GM18951 (cell line): Measurements from ENCODE around the gene KRTAP5-6.

Experiments
- POLR2A ChIP-seq: IDR thresholded peaks from 4 replicates; pipeline ENCODE4 v1.6.1; 2011; ENCODE audit warnings: mild to moderate bottlenecking; ENCODE audit not compliant: insufficient read length, insufficient read depth; ENCODE audit errors: extremely low read depth
- in situ Hi-C: fragments of 300-500 bp; cut with MboI; formaldehyde crosslinking; loops from one replicate; pipeline ENCODE4 v1.12.0; 2022; ENCODE audit warnings: low sequenced_read_pairs, mixed read lengths, inconsistent platforms; ENCODE audit not compliant: unreplicated experiment

KRTAP5-6 gene

DNA sequence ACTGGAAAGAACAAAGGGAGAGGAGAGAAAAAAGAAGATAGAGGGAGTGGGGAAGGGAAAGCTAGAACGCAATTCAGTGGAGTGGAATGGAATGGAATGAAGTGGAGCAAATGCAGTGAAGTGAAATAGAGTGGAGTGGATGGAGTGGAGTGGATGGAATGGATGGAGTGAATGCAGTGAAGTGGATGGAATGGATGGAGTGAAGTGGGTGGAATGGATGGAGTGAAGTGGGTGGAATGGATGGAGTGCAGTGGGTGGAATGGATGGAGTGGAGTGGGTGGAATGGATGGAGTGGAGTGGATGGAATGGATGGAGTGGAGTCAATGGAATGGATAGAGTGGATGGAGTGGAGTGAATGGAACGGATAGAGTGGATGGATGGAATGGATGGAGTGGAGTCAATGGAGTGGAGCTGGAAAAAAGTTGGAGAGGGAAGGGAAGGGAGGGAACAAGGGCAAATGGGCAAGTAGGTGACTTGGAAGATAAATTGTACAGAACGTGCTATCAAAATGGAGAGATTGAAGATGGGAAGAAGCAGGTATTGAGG, 39.5 kb downstream of the KRTAP5-6 start:
- in situ Hi-C loops = no loop called here
- no peak for TF ChIP-seq POLR2A

DNA sequence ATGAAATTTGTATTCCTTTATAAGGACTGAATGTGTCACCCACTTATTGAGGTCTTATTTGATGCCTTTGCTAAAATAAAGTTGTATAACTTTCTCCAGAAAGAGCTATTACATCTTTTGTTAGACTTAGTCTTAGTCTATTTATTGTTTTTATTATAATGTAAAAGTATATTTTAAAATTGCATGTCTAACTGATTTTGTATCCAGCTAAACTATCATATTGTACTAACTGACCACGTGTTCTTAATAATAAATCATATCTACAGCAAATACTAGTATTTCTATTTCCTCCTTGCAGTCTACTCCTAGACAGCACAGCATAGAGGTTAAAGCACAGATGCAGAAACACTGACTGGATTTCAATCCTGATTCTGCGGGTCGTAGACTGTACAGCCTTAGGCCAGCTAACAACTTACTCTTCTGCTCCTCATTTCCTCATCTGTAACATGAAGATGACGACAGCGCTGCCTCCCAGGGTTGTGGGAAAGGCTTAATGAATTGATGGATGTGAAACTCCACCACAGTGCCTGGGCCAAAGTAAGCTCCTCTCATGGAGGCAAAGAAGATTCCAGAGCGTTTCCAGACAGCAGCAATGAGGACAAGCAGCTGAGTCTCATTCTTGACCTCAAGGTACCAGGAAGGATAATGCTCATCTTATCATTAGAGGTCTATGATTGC, 40.2 kb downstream of the KRTAP5-6 start:
- in situ Hi-C loops = no loop called here
- no peak for TF ChIP-seq POLR2A

DNA sequence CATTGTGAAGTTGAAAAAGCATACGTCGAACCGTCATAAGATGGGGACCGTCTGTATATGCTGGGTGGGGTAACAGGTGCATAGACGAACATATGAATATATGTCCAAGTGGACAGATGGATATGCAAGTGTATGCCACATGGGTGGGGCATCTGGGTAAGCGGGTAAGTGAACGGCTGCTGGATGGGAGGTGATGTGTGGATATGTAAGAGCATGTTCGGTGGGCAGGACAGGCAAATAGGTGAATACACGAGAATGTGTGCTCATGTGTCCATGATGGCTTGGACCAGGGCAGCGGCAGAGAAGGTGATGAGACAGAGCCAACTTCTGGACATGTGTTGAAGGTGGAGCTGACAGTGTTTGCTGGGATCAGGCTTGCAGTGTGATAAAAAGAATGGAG, 41.4 kb downstream of the KRTAP5-6 start:
- no peak for TF ChIP-seq POLR2A
- in situ Hi-C loops = no loop called here

DNA sequence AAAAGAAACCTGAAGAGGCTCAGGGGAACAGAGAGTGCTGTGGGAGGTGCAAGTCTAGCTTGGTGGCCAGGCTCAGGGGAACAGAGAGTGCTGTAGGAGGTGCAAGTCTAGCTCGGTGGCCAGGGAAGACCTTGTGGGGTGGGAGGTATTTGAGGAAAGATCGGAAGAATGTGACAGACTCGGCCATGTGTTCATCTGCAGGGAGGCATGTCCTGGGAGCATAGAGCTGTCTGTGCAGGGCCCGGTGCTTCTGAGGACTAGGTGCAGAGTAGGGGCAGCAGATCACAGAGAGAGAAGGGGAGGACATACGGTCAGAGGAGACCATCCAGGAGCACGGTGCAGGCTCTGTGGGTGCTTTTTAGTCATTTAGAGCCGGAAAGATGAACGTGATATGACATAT, 42.6 kb downstream of the KRTAP5-6 start:
- no peak for TF ChIP-seq POLR2A
- in situ Hi-C loops = no loop called here

DNA sequence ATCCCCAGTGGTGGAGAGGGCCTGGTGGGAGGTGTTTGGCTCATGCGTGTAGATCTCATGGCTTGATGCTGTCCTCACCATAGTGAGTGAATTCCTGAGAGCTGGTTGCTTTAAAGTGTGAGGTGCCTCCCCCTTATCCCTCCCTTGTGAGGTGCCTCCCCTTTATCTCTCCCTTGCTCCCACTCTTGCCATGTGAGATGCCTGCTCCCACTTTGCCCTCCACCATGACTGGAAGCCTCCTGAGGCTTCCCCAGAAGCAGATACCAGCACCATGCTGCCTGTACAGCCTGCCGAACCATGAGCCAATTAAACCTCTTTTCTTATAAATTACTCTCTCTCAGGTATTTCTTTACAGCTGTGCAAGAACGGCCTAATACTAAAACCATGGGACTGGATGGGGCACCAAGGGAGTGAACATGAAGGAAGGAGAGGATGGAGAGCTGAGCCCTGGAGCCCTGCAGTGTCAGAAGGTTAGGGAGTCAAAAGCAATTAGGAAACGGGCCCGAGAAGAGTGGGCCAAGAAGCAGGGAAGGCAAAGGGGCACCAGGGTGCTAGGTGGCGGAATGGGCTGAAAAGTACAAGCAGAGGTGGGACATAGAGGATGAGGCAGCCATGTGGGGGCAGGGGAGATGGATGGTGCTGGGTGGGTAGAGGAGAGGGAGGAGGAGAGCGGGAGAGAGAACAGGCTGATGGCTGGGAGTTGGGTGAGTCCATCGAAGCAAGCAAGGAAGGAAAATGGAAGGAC, 44.0 kb downstream of the KRTAP5-6 start:
- TF ChIP-seq POLR2A = no peak
- in situ Hi-C loops = no loop called here

DNA sequence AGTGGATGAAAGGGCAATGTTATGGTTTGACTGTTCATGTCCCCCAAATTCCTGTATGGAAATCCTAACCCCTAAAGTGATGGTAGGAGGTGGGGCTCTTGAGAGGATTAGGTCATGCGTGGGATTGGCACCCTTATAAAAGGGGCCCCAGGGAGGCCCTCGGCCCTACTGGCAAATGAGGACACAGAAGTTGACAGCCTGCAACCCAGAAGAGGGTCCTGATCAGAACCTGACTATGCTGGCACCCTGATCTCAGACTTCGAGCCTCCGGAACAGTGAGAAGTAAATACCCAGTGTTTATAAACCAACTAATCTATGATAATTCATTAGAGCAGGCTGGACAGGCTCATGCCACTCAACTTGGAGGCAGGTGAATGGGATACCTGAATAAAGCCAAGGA, 44.7 kb downstream of the KRTAP5-6 start:
- in situ Hi-C loops = no loop called here
- TF ChIP-seq POLR2A = no peak

DNA sequence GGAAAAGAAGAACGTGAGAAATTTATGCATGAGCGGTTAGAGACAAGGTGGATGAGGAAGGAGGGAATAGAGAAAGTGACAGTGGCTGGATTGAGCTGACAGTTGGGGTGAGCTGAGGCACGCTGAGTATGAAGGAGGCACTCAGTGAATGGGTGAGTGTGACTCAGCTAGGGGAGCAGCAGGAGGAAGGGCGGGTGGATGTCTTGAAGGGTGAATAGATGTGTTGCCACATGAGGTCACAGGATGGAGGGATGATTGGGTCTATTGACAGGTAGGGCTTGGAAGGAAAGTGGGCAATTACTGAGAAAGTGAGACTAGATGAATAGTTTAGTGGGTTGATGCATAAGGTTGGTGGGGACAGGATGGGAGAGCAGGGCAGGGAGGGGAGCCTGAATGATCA, 45.4 kb downstream of the KRTAP5-6 start:
- no peak for TF ChIP-seq POLR2A
- in situ Hi-C loops = no loop called here

DNA sequence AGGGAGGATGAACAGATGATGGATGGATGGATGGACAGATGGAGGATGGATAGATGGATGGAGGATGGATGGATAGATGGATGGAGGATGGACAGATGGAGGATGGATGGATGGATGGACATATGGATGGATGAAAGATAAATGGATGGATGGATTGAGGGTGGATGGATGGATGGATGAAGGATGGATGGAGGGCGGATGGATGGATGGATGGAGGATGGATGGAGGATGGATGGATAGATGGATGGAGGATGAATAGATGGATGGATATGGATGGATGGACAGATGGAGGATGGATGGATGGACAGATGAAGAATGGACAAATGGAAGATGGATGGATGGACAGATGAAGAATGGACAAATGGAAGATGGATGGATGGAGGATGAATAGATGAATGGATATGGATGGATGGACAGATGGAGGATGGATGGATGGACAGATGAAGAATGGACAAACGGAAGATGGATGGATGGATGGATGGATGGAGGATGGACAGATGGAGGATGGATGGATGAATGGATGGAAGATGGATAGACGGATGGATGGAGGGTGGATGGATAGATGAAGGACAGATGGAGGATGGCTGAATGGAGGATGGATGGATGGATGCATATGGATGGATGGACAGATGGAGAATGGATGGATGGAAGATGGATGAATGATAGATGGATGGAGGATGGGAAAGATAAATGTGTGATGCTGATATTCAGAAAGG, 46.0 kb downstream of the KRTAP5-6 start:
- in situ Hi-C loops = no loop called here
- no peak for TF ChIP-seq POLR2A

DNA sequence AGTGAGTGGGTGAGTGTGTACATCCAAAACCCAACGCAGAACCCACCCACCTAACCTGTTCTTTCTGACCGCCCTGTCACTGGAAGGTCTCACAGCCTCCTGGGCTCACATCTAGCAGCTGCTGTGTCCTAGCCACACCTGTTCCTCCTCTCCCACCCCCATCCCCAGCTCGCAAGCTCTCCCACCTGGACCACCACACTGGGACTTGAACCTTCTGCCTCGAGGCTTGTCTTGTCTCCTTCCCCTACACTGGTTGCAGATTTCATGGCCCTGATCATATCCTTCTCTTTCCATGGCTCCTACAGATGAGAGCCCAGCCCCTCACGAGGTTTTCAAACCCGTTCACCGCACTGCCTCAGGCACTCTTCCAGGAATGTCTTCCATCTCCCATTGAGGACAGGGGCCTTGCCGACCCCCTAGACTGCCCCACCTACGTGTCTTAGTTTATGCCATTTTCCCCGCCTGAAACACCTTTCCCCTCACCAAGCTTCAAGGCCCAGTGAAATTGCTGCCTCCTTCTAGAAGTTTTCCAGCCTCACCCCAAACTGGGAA, 46.7 kb downstream of the KRTAP5-6 start:
- no peak for TF ChIP-seq POLR2A
- in situ Hi-C loops = no loop called here

DNA sequence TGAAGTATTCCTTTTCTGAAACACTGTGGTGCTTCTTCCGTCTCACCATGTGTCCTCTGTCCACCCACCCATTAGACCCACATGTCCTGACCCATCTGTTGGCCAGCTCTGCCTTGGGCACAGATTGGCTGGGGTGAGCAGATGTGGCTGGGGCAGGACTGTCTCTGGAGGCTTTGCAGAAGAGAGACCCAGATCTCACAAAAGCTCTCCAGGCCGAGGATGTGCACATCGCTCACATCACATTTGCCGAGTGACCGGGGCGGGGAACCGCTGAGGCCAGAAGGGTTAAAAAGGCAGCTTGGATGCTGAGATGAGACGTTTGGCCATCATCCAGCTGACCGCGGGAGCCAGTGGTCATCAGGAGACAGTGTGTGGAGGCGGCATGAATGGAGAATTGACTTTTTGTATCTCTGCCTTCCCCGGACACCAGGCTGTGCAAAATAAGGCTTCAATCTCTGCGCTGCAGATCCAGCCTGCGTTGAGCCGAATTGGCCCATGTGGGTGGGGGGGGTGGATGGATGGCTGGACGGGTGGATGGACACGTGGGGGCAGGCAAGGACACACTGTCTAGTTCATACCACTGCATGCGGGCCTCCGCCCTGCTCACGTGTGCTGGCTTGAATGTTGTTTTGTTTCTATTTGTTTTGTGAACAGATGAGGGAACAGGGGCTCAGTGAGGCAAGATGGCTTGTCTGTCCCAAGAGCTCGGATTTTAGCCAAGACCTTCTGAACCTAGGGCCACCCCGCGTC, 47.3 kb downstream of the KRTAP5-6 start:
- TF ChIP-seq POLR2A = no peak
- in situ Hi-C loops = no loop called here

DNA sequence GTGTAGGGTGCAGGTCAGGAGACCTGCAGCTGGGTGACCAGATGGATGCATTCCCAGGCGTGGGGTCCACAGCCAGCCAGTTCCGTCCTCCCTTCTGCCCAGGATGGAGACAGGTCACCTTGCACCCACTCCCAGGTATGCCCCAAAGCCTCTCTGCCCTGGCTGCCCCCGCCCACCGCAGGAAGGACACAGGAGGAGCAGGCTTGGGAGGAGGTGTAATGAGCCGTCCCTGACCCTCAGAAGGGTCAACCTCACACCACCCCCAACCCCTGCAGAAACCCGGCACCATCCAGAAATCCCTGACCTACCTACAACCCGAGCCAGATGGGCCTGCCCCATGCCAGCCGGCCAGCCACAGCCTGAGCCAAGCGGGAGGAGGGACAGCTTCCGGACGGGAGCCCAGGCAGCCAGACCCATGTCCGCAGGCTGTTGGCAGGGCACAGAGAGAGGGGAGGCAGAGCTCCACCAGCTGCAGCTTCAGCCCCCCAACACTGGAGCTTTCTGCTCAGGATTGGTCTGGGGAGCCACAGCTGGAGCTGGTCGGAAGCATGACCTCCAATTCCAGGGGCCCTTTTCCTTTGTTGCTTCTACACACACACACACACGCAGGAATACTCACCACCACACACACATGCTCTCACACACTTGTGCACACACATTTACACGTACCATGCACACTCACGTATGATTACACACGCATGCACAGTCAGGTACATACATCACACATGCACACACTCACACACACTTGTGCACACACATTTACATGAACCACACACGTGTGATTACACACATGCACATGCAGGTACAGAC, 48.1 kb downstream of the KRTAP5-6 start:
- in situ Hi-C loops = no loop called here

More for the DNA sequence above, 48.1 kb downstream of the KRTAP5-6 start:
- no peak for TF ChIP-seq POLR2A
